H1 (cell line): Measurements from ENCODE around the gene KLF5. TPM values are rescaled to one million over a fixed set of nuclear protein-coding genes. Genes with fewer than 3 reads are reported as not detected.

Experiments
- CTCF ChIA-PET: fragments of 300-600 bp; sonication (Branson Sonifier 250); formaldehyde crosslinking; loops from one replicate; lab custom pipeline; 2021; ENCODE audit not compliant: partially characterized antibody; lab: Charles Lee
- POLR2A ChIA-PET: fragments of 300-600 bp; sonication (Branson Sonifier 250); formaldehyde crosslinking; loops from one replicate; lab custom pipeline; 2021; ENCODE audit warnings: inconsistent platforms; ENCODE audit not compliant: partially characterized antibody; lab: Charles Lee
- DNase-seq, 2 experiments: peaks; one replicate each; pipeline versions ENCODE4 v3.0.0 to v3.0.0-alpha.2; 2010 to 2022; ENCODE audit warnings: low spot score in 2 of 2, low read depth in 1 of 2, mixed read lengths in 1 of 2
- FAIRE-seq: peaks from 2 replicates; lab custom pipeline; 2011; peaks lifted over from hg19 to GRCh38; lab: Jason Lieb, UNC
- H2AFZ ChIP-seq: 2 replicates; pipeline ENCODE4 v1.8.1; 2012; ENCODE audit warnings: low read length, inconsistent platforms
- H2AK5ac ChIP-seq: 2 replicates; pipeline ENCODE4 v1.6.1; 2013; ENCODE audit warnings: low read depth, low read length
- H2BK120ac ChIP-seq: replicated peaks from 2 replicates; pipeline ENCODE3; 2013; ENCODE audit warnings: low read depth, low read length, inconsistent platforms
- H2BK12ac ChIP-seq: 2 replicates; pipeline ENCODE4 v1.6.1; 2013; ENCODE audit warnings: low read depth, low read length
- H2BK15ac ChIP-seq: 2 replicates; pipeline ENCODE4 v1.6.1; 2013; ENCODE audit warnings: low read length
- H2BK20ac ChIP-seq: 2 replicates; pipeline ENCODE4 v1.6.1; 2013; ENCODE audit warnings: low read length
- H2BK5ac ChIP-seq: 2 replicates; pipeline ENCODE4 v1.6.1; 2013; ENCODE audit warnings: low read depth, low read length
- H3K14ac ChIP-seq: 2 replicates; pipeline ENCODE4 v1.6.1; 2013; ENCODE audit warnings: inconsistent platforms; ENCODE audit not compliant: insufficient read length
- H3K18ac ChIP-seq: 2 replicates; pipeline ENCODE4 v1.6.1; 2013; ENCODE audit warnings: low read length; ENCODE audit errors: extremely low read depth
- H3K23ac ChIP-seq: 2 replicates; pipeline ENCODE4 v1.6.1; 2013; ENCODE audit warnings: inconsistent platforms; ENCODE audit not compliant: insufficient read length
- H3K23me2 ChIP-seq: 2 replicates; pipeline ENCODE4 v1.6.1; 2013; ENCODE audit warnings: low read depth, low read length
- H3K27ac ChIP-seq: 2 replicates; pipeline ENCODE4 v1.6.1; 2011; ENCODE audit warnings: low read depth, low read length, inconsistent platforms
- H3K27me3 ChIP-seq, 4 experiments: replicated peaks in 1 of 4; 1 replicate in 1 of 4; 2 replicates in 3 of 4; pipeline versions ENCODE4 v1.6.1 to v1.8.1; 2011 to 2013; ENCODE audit warnings: low read length in 3 of 4, mild to moderate bottlenecking in 3 of 4, inconsistent platforms in 2 of 4, mixed read lengths in 2 of 4, moderate library complexity in 1 of 4; ENCODE audit not compliant: control insufficient read depth in 3 of 4, insufficient read depth in 3 of 4; ENCODE audit errors: extremely low read depth in 1 of 4
- H3K36me3 ChIP-seq, 4 experiments: 2 replicates each; pipeline versions ENCODE4 v1.6.1 to v1.8.1; 2011 to 2013; ENCODE audit warnings: mild to moderate bottlenecking in 4 of 4, low read length in 3 of 4, moderate library complexity in 2 of 4, control low read depth in 1 of 4, inconsistent platforms in 1 of 4; ENCODE audit not compliant: insufficient read depth in 4 of 4, control insufficient read depth in 2 of 4
- H3K4ac ChIP-seq: replicated peaks from 2 replicates; pipeline ENCODE3; 2013; ENCODE audit warnings: low read length, low read depth, mixed read lengths, inconsistent platforms; ENCODE audit not compliant: insufficient read length
- H3K4me1 ChIP-seq, 4 experiments: replicated peaks in 1 of 4; 1 replicate in 1 of 4; 2 replicates in 3 of 4; pipeline versions ENCODE4 v1.6.1 to v1.8.1; 2011 to 2013; ENCODE audit warnings: low read length in 3 of 4, inconsistent platforms in 2 of 4, mixed read lengths in 1 of 4; ENCODE audit not compliant: insufficient read depth in 4 of 4, control insufficient read depth in 3 of 4
- H3K4me2 ChIP-seq, 2 experiments: 2 replicates each; pipeline versions ENCODE4 v1.6.1 to v1.8.1; 2011 to 2013; ENCODE audit warnings: low read depth in 2 of 2, low read length in 2 of 2, control low read depth in 1 of 2, inconsistent platforms in 1 of 2, mild to moderate bottlenecking in 1 of 2; ENCODE audit not compliant: insufficient read depth in 1 of 2
- H3K4me3 ChIP-seq, 4 experiments: fragments of 200-600, 300-600 bp in 1 of 4; sonication (generic), shearing (Covaris generic), sonication (Bioruptor Twin) in 1 of 4; 2 replicates each; pipeline versions ENCODE4 v1.5.1 to v1.8.1; 2011 to 2016; ENCODE audit warnings: low read length in 4 of 4, low read depth in 3 of 4, control low read depth in 2 of 4, inconsistent platforms in 2 of 4, mild to moderate bottlenecking in 2 of 4, mixed read lengths in 1 of 4, moderate library complexity in 1 of 4; ENCODE audit not compliant: insufficient read depth in 2 of 4; ENCODE audit errors: extremely low read depth in 1 of 4
- H3K56ac ChIP-seq: replicated peaks from 2 replicates; pipeline ENCODE3; 2013; ENCODE audit warnings: low read depth, mild to moderate bottlenecking, mixed read lengths, low read length, inconsistent platforms; ENCODE audit not compliant: insufficient read length
- H3K79me1 ChIP-seq: 2 replicates; pipeline ENCODE4 v1.6.1; 2013; ENCODE audit warnings: low read depth, low read length, control low read depth
- H3K79me2 ChIP-seq, 2 experiments: 2 replicates each; pipeline versions ENCODE4 v1.6.1 to v1.8.1; 2012 to 2013; ENCODE audit warnings: low read length in 2 of 2, mild to moderate bottlenecking in 2 of 2, inconsistent platforms in 1 of 2; ENCODE audit not compliant: insufficient read depth in 2 of 2, control insufficient read depth in 1 of 2
- H3K9ac ChIP-seq, 4 experiments: replicated peaks in 1 of 4; 1 replicate in 1 of 4; 2 replicates in 3 of 4; pipeline versions ENCODE4 v1.6.1 to v1.8.1; 2011 to 2013; ENCODE audit warnings: low read depth in 3 of 4, low read length in 3 of 4, control low read depth in 2 of 4, mild to moderate bottlenecking in 2 of 4, moderate library complexity in 2 of 4, inconsistent platforms in 1 of 4; ENCODE audit errors: extremely low read depth in 1 of 4
- H3K9me3 ChIP-seq, 2 experiments: 2 replicates each; pipeline versions ENCODE4 v1.6.1 to v1.8.1; 2012 to 2013; ENCODE audit warnings: mild to moderate bottlenecking in 2 of 2, moderate library complexity in 2 of 2, control low read depth in 1 of 2, inconsistent platforms in 1 of 2, low read depth in 1 of 2, low read length in 1 of 2, mixed read lengths in 1 of 2; ENCODE audit not compliant: insufficient read depth in 2 of 2
- H4K20me1 ChIP-seq, 2 experiments: replicated peaks in 1 of 2; 2 replicates each; pipeline versions ENCODE3 to v1.8.1; 2011 to 2013; ENCODE audit warnings: inconsistent platforms in 2 of 2, low read length in 2 of 2, mild to moderate bottlenecking in 1 of 2; ENCODE audit not compliant: insufficient read depth in 2 of 2, control insufficient read depth in 1 of 2
- H4K5ac ChIP-seq: 2 replicates; pipeline ENCODE4 v1.6.1; 2013; ENCODE audit warnings: low read length, low read depth, mixed read lengths, inconsistent platforms; ENCODE audit not compliant: insufficient read length
- H4K8ac ChIP-seq: 2 replicates; pipeline ENCODE4 v1.8.0; 2013; ENCODE audit warnings: mild to moderate bottlenecking, moderate library complexity, low read length, inconsistent platforms; ENCODE audit not compliant: insufficient read depth; ENCODE audit errors: extremely low read depth
- H4K91ac ChIP-seq: replicated peaks from 2 replicates; pipeline ENCODE3; 2013; ENCODE audit warnings: low read length, mixed read lengths, inconsistent platforms; ENCODE audit not compliant: insufficient read length
- BRCA1 ChIP-seq: IDR thresholded peaks from 2 replicates; pipeline ENCODE4 v1.6.1; 2012; ENCODE audit warnings: low read depth, low read length, improper control_type of control experiment
- CHD2 ChIP-seq: IDR thresholded peaks from 2 replicates; pipeline ENCODE4 v1.6.1; 2012; ENCODE audit warnings: low read length, improper control_type of control experiment
- CTBP2 ChIP-seq: IDR thresholded peaks from 2 replicates; pipeline ENCODE4 v1.7.0; 2011; ENCODE audit warnings: borderline replicate concordance, mild to moderate bottlenecking, moderate library complexity, mixed read lengths, low read length; ENCODE audit not compliant: insufficient read depth, insufficient read length
- FOSL1 ChIP-seq: IDR thresholded peaks from 2 replicates; pipeline ENCODE4 v1.6.1; 2011; ENCODE audit warnings: mild to moderate bottlenecking, low read depth, low read length, moderate library complexity; ENCODE audit not compliant: insufficient read depth
- JUND ChIP-seq: IDR thresholded peaks from 2 replicates; pipeline ENCODE4 v1.6.1; 2011; ENCODE audit warnings: mild to moderate bottlenecking, improper control_type of control experiment, low read length
- KDM5A ChIP-seq: fragments of 200-600 bp; IDR thresholded peaks from 2 replicates; pipeline ENCODE4 v1.7.1; 2012; ENCODE audit warnings: mild to moderate bottlenecking, low read length, inconsistent platforms, mixed read lengths
- PHF8 ChIP-seq: fragments of 200-600 bp; sonication (generic); conservative IDR thresholded peaks from 2 replicates; pipeline ENCODE4 v1.7.1; 2012; ENCODE audit warnings: low read depth, mild to moderate bottlenecking, inconsistent platforms, low read length, moderate library complexity
- POLR2A ChIP-seq, 2 experiments: IDR thresholded peaks; 1 replicate in 1 of 2; 2 replicates in 1 of 2; pipeline ENCODE4 v1.6.1; 2011; ENCODE audit warnings: low read depth in 2 of 2, low read length in 2 of 2, mild to moderate bottlenecking in 2 of 2; ENCODE audit errors: control extremely low read depth in 1 of 2
- POLR2AphosphoS5 ChIP-seq: IDR thresholded peaks from 2 replicates; pipeline ENCODE4 v1.6.1; 2011; ENCODE audit warnings: low read depth, low read length
- POU5F1 ChIP-seq: IDR thresholded peaks from 2 replicates; pipeline ENCODE4 v1.6.1; 2011; ENCODE audit warnings: low read depth, mild to moderate bottlenecking, low read length, moderate library complexity
- RAD21 ChIP-seq, 2 experiments: IDR thresholded peaks in 1 of 2; conservative IDR thresholded peaks in 1 of 2; 2 replicates each; pipeline ENCODE4 v1.6.1; 2011; ENCODE audit warnings: low read depth in 2 of 2, low read length in 2 of 2, improper control_type of control experiment in 1 of 2, inconsistent platforms in 1 of 2, mild to moderate bottlenecking in 1 of 2, moderate library complexity in 1 of 2
- RXRA ChIP-seq: IDR thresholded peaks from 2 replicates; pipeline ENCODE4 v1.6.1; 2011; ENCODE audit warnings: low read depth, mild to moderate bottlenecking, low read length, moderate library complexity; ENCODE audit not compliant: insufficient read depth
- SIRT6 ChIP-seq: IDR thresholded peaks from one replicate; pipeline ENCODE4 v1.7.1; 2012; ENCODE audit warnings: low read length, inconsistent platforms
- TAF7 ChIP-seq: optimal IDR thresholded peaks from 2 replicates; pipeline ENCODE3; 2011; ENCODE audit warnings: low read depth, mild to moderate bottlenecking, inconsistent platforms, low read length, moderate library complexity, borderline replicate concordance
- WGBS, 2 experiments: shearing (Covaris generic) in 1 of 2; methylation state at CpG; one replicate each; pipeline versions ENCODE4 v1.1.6 to v1.1.7; 2013 to 2015; ENCODE audit warnings: low lambda C conversion rate in 2 of 2, mixed read lengths in 2 of 2, inconsistent platforms in 1 of 2, low coverage in 1 of 2, missing lambda C conversion rate in 1 of 2; ENCODE audit not compliant: insufficient replicate concordance in 2 of 2, insufficient coverage in 1 of 2, insufficient read length in 1 of 2; ENCODE audit errors: extremely low coverage in 1 of 2, missing lambda C conversion rate in 1 of 2; 5-methylcytosine and 5-hydroxymethylcytosine counted together
- polyA plus RNA-seq, 7 experiments: library from polyadenylated mRNA; depleted of rRNA in 3 of 7; stranded (reverse) in 5 of 7; unstranded in 2 of 7; fragments of >200 nt in 5 of 7; fragments of 200-250 nt in 2 of 7; gene quantifications; 1 replicate in 5 of 7; 2 replicates in 1 of 7; 4 replicates in 1 of 7; pipeline versions ENCODE4 v1.2.1 to v1.2.3, GENCODE V29; 2011 to 2013; ENCODE audit warnings: missing spikeins in 2 of 7, mixed read lengths in 2 of 7
- total RNA-seq: library from RNA; stranded (reverse); fragmentation: NEBNext Ultra II Directional; extraction: Animal tissue kit (Norgen Biotek cat#: 25700); gene quantifications from 2 replicates; pipeline ENCODE4 v1.2.1, GENCODE V29; 2021

Gene KLF5
- total and polyA plus RNA-seq, 2 of the 8 experiments (the other 6 are each of a cell fraction or from before 2014, with no cell fraction given) = 1.2 to 2.3 TPM

- DNase-seq (no peak), FAIRE-seq (no peak)
- no peak overlapping the region for H3K23ac ChIP-seq
- H2BK5ac ChIP-seq = no peak overlapping the region
- H3K4me1 ChIP-seq = peaks cover 0 to 5% (median 1%) of the 10 kb centered on the region in 4 experiments; a peak in 3 of 7 replicates
- H3K14ac ChIP-seq = no peak overlapping the region
- H4K8ac ChIP-seq = no peak overlapping the region
- no peak overlapping the region for H3K4ac ChIP-seq
- no peak overlapping the region for H3K9ac ChIP-seq
- peaks cover 11 to 35% (median 27%) of the 10 kb centered on the region in 4 experiments for H3K27me3 ChIP-seq
- CTCF ChIA-PET = interaction anchor here (0.7 to 0.8 kb wide), 2 partner anchors 33 to 216 kb away, joined by 3 to 4 read pairs; no protein-coding TSS in a partner anchor
- no peak overlapping the region for H2BK120ac ChIP-seq
- H4K5ac ChIP-seq = no peak overlapping the region
- no peak overlapping the region for H3K27ac ChIP-seq
- H3K56ac ChIP-seq = no peak overlapping the region
- POLR2A ChIA-PET = interaction anchor here (1.3 kb wide), 1 partner anchor 19 kb away, joined by 4 read pairs; no protein-coding TSS in a partner anchor
- no peaks in the 10 kb centered on the region for H3K9me3 ChIP-seq
- no peak overlapping the region for H2BK20ac ChIP-seq
- no peak overlapping the region for H2BK12ac ChIP-seq
- no peak overlapping the region for H3K4me2 ChIP-seq
- H2AFZ ChIP-seq = no peak overlapping the region
- no peak overlapping the region for H4K91ac ChIP-seq
- TF ChIP-seq CTBP2 (no peak), RAD21 (IDR thresholded peaks at IDR 0.05 in 1 of 2, conservative IDR thresholded peaks at IDR 0.05 in 1 of 2; ENCODE audit: low read depth in 2 of 2, low read length in 2 of 2) (no peak), PHF8 (no peak), JUND (no peak), SIRT6 (no peak), TAF7 (no peak), KDM5A (no peak), CHD2 (no peak), POLR2AphosphoS5 (no peak), RXRA (no peak), BRCA1 (no peak), FOSL1 (no peak), POU5F1 (no peak), POLR2A (IDR thresholded peaks at IDR 0.05; ENCODE audit: control extremely low read depth in 1 of 2, low read depth in 2 of 2, low read length in 2 of 2) (no peak)
- H3K18ac ChIP-seq = no peak overlapping the region
- H2BK15ac ChIP-seq = no peak overlapping the region
- no peaks in the 10 kb centered on the region for H3K79me1 ChIP-seq
- no peaks in the 10 kb centered on the region for H4K20me1 ChIP-seq
- no peaks in the 10 kb centered on the region for H3K79me2 ChIP-seq
- H2AK5ac ChIP-seq = no peak overlapping the region
- H3K4me3 ChIP-seq = no peak overlapping the region
- 87% methylated on average over 4 of the region's 4 CpGs; no CpG with 5 or more reads in 1 of the 2 experiments for WGBS, 2 experiments
- peaks cover 3% of the 10 kb centered on the region for H3K23me2 ChIP-seq
- no peaks in the 10 kb centered on the region for H3K36me3 ChIP-seq
These were observed 2.2 kb upstream of the KLF5 start for GRCh38 chr13:73056565-73056962.
